Hypothalamus (tissue), 51 donors: ENCODE results near the gene AMIGO2.

Source experiments
- DNase-seq, 51 donors: peaks; one replicate each; lab custom pipeline; 2025; lab: John Stamatoyannopoulos, UW

AMIGO2 gene

GRCh38 chr12:47098099-47098498, 18.3 kb upstream of the AMIGO2 start:
- no peak for DNase-seq

DNA sequence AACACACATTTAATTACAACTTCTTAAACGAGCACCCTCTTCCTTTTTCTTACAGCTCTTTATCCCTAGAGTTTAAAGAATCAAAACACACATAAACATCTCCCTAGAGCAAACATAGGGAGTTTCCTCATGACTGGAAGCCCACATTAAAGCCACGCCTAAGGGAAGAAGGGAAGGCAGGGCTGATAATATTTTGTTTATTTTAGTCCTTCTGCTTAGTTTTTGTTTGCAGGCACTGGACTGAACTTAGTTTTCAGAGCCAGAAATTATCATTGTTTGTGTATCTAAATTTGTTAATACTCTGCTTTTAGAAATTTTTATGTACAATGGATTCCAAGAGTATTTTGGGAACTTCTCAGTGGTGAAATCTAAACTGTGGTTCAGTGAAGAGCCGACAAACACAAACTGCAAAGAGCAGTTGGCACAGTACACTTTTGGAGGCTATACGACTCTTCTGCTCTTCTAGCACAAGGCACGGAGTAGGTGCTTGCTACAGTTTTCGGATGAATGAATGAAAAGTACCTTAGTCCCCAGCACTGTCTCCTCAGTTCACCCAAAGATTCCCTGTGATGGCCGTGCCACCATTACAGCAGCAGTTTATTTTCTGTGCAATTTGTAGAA, 17.6 kb upstream of the AMIGO2 start:
- DNase-seq: no peak

- DNase-seq: no peak
Observed at GRCh38 chr12:47095446-47096236, 15.9 kb upstream of the AMIGO2 start.

DNA sequence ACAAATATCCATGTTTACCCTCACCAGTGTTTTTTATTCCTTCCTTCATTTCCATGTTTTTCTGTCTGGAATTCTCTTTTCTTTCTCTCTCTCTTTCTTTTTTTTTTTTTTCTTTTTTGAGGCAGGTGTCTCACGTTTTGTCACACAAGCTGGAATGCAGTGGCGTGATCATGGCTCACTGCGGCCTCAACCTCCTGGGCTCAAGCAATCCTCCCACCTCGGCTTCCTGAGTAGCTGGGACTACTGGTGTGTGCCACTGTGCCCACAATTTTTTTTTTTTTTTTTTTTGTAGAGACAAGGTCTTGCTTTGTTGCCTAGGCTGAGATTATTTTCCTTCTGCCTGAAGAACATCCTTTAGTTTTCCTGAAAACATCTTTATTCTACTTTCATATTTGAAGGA, 15.0 kb upstream of the AMIGO2 start:
- DNase-seq: no peak

DNA sequence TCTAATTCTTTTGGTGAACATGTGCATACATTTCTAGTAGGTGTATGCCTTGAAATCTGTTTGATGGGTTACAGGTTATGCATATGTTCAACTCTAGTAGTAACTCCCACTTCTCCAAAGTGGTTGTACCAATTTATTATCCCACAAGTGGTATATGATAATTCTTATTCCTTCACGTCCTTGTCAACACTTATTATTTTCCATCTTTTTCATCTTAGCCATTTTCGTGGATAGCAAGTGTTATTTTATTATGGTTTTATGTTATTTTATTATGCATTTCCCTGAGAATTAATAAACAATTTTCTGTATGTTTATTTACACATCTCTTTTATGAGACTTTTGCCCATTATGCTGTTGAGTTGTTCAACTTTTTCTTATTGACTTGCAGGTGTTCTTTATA, 11.2 kb upstream of the AMIGO2 start:
- no peak for DNase-seq

- peak in 1 of 51 donors; percentile 2 for DNase-seq
Observed at GRCh38 chr12:47088021-47088944, 8.5 kb upstream of the AMIGO2 start.

- no peak for DNase-seq
Observed at GRCh38 chr12:47087088-47087688, 7.4 kb upstream of the AMIGO2 start.

DNA sequence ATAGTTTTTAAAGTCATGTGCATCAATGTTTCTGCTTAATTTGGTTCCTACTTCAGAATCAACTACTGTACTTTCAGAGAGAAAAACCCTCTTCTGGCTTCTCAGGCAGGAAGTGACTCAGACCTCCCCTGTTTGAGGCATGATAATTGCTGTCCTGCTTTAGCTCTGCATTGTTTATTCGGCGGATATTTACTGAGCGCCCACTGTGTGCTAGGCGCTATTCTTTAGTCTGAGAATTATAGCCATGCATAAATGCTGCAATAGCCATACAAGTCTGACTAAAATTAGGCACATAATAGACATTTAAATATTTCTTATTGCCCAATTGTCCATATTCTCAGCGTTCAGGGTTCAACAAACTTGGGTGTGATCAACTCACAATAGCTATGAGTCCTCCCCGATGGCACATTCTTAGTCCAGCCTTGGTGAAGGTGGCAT, 6.1 kb upstream of the AMIGO2 start:
- no peak for DNase-seq

- no peak for DNase-seq
Observed at GRCh38 chr12:47084172-47084571, 4.4 kb upstream of the AMIGO2 start.

GRCh38 chr12:47082796-47083621, 3.2 kb upstream of the AMIGO2 start:
- DNase-seq: no peak

DNA sequence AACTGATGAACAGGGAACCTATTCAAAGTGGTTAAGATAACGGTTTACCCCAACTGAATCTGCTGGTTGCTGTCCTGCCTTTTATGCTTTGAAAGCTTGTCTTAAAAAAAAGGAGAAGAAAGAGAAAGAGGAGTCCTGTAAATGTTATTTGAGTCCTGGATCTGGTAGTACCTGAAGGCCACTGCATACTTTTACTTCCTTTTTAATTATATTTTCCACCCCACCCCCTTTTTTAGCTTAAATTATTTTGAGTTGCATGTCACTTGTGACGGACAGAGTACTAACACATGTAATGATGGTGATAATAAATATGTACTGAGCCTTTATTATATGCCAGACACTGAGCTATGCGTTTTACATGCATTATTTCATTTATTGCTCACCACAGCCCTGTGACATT, 2.5 kb upstream of the AMIGO2 start:
- DNase-seq: no peak

DNA sequence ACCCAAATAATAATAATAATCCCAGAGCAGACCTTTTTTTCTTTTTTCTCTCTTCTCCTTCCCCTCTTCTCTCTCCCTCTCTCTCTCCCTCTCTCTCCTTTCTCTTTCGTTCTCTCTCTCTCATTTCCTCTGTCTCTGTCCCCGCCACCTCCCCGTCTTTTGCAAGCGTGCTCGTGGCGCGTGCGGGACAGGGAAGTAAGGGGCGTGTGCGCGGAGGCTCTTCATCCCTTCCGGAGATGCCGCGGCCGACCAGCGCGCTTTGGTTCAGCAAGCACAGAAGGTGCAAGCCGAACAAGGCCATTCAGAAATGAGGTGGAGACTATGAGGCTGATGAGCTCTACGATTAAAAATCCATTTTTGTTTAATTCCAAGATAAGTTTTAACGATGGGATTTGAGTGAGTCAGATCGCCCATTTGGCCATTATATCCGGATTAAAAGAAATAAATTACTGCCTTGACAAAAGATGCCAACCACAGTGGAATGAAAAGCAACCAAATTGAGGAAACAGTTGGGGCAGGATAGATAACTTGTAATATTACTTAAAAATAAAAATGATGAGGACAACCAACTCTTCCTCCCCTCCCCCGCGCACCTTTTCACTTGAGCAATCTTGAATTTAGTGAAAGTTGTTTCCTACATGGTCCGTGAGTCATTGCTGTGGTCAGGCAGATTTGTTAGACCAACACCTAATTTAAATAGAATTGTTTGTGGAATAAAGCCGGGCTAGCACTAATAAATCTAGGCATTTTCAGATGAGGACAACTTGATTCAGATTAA, 1.2 kb upstream of the AMIGO2 start:
- DNase-seq: peak in 13 of 51 donors; percentile 2 to 54 (median 19)

DNA sequence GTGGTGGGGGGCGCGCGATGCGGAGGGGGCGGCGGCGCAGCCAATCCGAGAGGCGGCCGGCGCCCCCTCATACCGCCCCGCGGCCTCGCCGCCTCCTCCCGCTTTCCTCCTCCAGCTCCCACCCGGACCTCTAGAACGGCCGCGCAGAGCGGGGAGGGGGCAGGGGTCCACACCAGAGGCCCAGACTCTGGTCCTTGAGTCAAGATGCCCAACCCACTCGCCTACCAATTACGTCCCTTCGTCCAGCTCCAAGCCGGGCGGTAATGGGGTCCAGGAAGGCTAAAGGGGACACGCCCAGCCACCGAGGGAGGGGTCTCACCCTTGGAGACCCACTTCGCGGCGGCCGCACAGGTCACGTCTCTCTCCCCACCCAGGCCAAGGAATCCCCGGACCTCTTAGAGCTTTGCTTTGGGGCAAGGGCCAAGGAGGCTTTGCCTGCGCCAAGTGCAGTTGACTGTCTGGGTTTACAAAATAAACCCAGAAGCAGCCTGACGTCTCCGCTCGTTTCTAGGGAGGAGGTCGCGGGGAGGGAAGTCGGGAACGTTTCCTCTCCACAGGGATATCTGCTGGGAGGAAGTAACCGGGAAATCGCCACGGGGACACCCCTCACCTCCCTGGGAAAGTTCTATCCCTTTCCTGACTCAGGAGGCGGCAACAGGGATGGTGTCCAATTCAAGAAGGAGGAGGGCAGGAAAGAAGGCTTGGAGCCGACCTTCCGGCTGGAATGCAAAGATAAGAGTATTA, 394 bp upstream of the AMIGO2 start:
- peak in 31 of 51 donors; percentile 10 to 65 (median 37) for DNase-seq

DNA sequence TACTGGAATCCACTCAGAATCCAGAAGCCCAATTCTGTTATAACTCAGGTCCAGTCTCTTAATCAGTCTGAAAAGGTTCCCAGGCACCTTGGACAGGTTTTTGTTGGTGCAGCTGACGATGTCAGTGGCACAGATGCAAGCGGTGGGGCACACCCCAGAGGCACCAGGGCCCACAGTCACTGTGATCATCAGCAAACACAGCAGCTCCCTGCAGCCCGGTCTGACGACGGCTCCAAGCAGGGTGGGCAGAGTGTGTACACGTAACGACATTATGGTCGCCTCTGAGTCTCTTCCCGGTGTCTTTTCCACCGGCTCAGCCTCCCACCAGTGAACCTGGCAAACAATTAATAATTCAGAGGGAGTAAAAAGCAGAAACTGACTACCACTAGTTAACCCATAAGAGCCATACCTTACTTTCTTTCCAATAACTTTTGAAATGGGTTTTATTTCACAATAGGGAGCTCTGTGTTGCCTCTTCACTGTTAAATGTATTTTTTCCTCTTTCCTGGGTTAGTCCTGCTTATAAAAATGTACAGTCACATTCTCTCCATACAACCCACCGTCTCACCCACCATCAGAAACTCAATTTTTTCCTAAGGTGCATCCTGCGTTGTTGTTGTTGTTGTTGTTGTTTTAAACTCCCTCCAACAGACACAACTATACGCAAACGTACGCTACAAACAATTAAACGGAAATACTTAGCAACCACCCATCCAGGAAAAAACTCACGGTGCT, 859 bp downstream of the AMIGO2 start:
- peak in 9 of 51 donors; percentile 1 to 23 (median 5) for DNase-seq

DNA sequence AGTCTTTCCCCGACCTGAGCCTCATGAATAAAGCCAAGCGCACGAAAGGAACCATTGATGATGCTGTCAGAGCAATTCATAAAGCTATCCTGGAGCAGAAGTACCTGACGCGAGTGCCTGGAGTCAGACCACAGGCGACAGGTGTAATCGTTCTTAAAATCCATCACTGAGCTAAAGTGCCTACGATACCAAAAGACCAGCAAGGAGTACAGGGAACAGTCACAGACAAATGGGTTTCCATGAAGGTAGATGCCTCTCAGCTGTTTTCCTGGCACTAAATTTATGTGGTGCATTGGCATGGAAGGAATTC, 1.7 kb downstream of the AMIGO2 start:
- DNase-seq: no peak

DNA sequence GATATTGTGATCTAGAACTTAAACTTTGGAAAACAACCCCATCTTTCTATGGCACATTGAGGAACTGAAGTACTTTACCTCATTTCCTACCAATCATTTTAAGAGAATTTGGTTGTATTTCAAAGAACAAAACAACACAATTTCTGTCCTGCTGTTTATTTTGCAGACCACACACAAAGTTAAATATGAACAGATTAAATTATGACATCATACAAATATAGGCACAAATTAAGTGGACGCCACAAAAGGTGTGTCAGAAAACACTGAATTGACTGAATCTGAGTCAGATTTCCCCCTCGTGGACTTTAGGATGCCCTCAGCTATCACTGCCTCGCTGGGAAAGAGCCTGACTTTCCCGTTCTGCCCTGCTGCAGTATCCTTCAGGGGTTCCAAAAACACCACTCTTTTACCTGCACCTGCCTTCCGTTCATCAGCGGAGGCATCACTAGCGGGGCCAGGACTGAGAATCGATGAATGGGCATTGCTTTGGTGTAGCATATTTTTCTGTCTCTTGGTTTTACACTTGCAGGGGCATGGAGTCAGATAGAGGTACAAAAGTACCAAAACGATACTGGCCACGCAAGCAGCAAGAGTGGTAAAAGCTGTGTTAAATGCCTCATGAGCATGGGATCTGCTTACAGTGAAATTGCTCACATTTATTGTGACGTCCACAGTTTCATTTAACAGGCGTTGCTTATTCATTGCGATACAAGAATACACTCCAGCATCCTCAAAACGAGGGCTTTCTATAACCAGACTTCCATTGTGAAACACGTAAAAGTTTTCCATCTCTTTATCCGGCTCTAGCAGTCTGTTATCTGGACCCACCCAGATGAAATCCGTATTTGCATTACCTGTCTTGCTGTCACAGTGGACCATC, 2.3 kb downstream of the AMIGO2 start:
- DNase-seq: no peak
